Stimulated activated CD4-positive, alpha-beta T cell treated with anti-CD3 and anti-CD28 coated beads, Interleukin-2, amount 100 ng/mL, for 24 hours (primary cell): ENCODE measurements around the gene GPR35.

ENCODE experiments used
- DNase-seq, 2 donors: peaks; one replicate each; pipeline ENCODE4 v3.0.0-alpha.2; 2020

Gene GPR35, protein sequence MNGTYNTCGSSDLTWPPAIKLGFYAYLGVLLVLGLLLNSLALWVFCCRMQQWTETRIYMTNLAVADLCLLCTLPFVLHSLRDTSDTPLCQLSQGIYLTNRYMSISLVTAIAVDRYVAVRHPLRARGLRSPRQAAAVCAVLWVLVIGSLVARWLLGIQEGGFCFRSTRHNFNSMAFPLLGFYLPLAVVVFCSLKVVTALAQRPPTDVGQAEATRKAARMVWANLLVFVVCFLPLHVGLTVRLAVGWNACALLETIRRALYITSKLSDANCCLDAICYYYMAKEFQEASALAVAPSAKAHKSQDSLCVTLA

DNA sequence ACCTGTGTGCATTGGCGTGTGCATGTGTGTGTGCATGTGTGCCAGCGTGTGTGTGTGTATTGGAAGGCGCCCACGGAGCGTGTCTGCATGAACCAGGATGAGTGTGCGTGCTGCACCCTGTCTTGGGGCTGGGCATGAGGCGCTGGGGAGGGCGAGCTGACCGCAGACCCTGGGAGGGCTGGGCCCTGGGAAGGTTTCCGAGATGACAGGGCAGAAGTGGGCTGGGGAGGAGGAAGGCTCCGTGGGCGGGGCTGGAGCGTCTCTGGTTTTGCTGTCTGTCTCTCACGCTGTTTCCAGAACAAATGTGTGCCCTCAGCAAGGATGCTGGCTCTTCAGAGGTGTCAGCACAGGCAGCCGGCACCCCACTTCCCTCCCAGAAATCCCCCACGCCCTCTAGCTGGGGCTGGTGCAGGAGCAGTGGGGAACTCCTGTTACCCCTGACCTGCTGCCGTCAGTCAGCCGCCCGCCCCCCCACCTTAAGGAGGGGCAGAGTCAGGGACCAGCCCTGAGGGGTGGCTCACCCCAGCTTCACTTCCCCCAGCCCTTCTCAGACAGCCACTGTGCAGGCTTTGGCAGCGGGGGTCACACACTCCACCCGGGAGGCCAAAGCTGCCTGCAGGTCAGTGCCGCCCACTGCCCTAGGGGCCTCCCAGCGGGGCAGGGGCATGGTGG, at the start of gene GPR35:
GPR35 (plus strand) TSS at position 531 of the 672 bp plus-strand sequence. CDS start 4,473 bp downstream, outside the sequence.
- peak; percentile 67 to 83 for DNase-seq

DNA sequence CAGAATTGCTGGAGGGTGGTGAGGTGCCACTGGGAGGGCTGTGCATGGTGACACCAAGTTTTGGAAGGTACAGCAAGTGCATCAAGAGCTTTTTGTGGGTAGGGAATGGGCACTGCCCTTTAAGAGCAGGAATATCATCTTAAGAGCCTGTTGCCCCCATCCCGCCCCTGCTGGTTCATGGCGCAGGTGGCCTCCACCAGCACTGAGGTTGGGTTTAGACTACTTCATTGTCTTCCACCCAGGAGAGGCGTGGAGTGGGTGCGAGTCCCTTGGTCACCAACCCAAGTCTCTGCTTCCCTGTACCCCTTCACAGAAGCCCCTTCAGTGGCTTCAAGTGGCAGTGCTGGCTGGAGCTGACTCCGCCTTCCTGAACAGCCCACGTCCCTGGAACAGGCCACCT, 49.2 kb upstream of the GPR35 start:
- DNase-seq: no peak

- DNase-seq: no peak
Observed at GRCh38 chr2:240576436-240577205, 48.7 kb upstream of the GPR35 start.

GRCh38 chr2:240577281-240578109, 47.8 kb upstream of the GPR35 start:
- no peak for DNase-seq

GRCh38 chr2:240578110-240578450, 47.2 kb upstream of the GPR35 start:
- DNase-seq: no peak

- no peak for DNase-seq
Observed at GRCh38 chr2:240578488-240578887, 46.8 kb upstream of the GPR35 start.

DNA sequence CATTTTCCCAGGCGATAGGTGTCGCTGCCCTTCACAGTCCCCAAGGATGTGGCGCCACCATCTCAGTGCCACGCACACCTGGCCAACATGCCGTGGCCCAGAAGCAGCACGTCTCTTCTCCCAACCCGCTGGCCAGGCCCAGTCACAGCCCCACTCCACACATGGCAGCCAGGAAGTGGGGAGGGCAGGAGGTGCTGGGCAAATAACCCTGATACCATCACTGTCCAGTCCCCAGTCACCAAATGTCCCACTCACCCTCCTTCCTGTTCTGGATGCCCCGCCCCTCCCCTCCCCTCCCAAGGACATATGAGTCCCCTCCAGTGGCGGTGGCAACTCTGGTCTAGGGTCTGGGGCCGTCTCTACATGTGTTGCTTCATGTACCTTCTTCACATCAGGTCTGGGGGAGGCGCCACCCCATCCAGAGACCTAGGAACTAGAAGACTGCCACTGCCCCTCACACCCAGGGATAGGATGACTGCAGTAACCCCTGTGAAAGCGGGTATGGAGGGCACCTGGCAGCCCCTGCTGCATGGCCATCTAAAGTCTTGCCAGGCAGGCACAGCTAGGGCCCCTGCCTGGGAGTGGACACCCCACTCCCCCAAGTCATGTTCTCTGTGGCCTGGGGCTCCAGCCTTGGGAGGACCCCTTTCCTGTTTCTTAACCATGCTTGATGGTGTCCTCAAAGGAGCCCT, 46.1 kb upstream of the GPR35 start:
- no peak for DNase-seq

DNA sequence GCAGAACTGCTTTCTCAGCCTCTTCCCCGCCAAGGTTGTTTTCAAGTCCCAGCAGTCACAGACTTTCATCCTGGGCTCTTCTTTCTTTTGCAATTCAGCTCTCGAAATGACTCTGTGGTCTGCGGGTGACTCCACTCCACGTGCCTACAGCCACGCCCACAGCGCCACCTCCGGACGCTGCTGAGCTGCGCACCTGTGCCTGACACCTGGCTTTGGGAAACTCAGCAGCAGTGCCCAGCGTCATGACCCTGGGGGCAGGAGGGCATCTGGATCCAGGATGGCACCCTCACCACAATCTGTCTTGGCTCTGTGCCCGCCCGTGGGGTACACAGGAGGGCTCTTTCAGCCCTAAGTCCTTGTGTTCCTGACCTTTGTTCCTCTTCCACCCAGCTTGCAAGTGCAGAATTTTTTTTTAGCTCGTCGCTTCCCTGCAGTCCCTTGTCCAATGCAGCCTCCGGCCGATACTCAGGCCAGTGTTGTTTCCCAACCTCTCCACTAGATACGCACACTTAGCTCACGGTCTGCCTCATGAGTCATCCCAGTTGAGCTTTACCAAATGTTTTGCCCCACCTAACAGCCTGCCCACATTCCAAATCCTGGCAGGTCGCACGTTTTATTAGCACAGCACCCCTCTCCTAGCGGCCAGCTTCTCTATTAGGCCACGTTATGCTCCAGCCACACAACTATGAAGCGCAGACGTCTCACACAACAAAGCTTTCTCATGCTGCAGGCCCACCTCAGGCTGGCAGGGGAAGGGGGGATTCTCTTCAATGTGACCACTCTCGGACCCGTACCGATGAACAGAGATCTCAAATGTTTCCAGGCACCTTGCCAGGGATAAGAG, 45.3 kb upstream of the GPR35 start:
- peak; percentile 78 to 80 for DNase-seq

GRCh38 chr2:240581811-240582210, 43.5 kb upstream of the GPR35 start:
- no peak for DNase-seq

- no peak for DNase-seq
Observed at GRCh38 chr2:240582781-240583180, 42.5 kb upstream of the GPR35 start.

DNA sequence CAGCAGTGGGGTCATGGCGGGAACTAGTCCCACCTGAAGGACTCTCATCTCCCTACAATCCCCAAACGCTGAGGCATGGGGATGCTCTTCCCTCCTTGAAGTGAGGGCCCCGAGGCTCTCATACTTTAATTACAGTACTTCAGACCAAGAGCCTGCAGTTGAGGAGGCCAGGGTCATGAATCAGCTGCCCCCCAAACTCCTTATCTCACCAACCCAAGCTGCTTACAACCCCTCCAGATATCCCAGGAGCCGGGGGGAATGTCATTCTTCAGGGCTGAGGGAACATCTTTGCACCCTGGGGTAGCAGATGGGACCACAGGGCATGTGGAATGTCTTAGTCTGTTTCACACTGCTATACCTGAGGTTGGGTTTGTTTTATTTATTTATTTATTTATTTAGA, 41.5 kb upstream of the GPR35 start:
- no peak for DNase-seq

DNA sequence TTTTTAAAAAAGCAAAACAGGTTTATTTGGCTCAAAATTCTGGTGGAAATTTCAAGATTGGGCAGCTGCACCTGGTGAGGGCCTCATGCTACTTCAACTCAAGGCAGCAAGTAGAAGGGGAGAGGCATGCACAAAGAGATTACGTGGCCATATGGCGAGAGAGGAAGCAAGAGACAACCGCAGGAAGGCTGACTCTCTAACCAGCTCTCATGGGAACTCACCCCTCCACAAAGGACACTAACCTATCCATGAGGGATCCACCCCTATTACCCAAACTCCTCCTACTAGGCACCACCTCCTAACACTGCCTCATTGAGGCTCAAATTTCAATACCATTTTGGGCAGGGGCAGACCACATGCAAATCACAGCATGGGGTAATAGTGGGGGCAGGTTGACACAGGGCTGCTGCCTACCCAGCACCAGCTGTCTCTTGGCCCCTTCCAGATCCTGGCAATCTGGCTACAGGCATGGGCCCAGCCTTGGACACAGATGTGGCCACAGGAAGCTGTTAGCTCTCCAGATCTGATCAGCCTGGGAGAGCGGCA, 40.7 kb upstream of the GPR35 start:
- DNase-seq: no peak

GRCh38 chr2:240585101-240585500, 40.2 kb upstream of the GPR35 start:
- DNase-seq: no peak

DNA sequence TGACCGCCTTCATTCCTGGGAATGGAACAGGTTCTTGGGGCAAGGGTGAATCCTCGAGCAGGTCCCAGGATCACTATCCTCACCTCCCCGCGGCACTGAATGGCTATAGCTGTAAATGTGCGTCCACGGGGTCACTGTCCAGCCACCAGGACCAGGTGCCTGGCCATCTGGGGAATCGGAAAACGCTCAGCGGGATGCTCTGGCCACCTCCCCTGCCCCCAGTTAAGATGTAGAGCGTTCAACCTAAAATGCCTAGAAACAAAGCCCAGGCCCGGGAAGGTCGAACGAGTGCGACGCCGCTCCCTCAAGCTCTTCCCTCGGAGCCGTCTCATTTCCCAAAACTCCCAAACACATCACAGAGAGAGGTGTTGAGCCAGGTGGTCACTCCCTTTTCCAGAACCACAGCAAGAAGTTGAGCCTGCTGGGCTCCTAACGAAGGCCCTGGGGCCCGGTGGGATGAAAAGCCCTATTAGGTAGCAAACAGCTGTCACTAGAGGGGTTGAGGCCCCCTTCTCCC, 39.5 kb upstream of the GPR35 start:
- no peak for DNase-seq

DNA sequence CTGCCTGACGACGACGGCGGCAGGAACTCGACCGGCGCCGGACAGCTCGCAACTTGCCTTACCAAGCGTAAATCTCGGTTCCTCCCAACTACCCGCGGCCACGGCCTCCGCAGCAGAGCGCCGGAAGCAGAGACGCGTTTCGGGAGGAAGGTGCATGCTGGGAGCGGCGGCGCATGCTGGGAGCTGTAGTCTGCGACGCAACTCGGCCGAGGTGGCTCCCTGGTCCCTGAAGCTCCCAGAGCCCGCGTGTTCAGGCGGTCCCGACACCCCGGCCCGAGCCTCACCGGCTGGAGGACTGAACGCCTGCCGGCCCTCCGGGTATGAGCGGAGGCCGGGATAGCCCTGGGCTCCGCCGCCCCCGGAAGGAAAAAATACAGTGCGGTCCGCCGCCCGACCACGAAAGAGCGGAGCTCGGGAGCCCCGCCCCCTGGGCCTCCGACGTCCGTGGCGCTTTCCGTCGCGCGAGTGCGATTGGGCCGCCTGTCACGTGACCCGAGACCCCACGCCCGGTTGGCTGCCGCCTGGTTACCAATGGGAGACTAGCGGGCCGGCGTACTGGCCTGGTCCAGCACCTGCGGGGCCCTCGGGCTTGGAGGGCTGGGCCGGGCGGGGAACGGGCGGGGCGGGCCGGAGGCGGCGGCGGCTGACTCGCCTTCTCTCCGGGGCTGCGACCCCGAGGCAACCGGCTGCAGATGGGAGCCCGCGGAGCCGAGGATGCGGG, 38.9 kb upstream of the GPR35 start, which contains the start of gene CAPN10:
CAPN10 (plus strand) TSS at position 537 of the 721 bp plus-strand sequence; CDS start at position 715, 178 bp downstream.
- DNase-seq: peak; percentile 96 to 97

DNA sequence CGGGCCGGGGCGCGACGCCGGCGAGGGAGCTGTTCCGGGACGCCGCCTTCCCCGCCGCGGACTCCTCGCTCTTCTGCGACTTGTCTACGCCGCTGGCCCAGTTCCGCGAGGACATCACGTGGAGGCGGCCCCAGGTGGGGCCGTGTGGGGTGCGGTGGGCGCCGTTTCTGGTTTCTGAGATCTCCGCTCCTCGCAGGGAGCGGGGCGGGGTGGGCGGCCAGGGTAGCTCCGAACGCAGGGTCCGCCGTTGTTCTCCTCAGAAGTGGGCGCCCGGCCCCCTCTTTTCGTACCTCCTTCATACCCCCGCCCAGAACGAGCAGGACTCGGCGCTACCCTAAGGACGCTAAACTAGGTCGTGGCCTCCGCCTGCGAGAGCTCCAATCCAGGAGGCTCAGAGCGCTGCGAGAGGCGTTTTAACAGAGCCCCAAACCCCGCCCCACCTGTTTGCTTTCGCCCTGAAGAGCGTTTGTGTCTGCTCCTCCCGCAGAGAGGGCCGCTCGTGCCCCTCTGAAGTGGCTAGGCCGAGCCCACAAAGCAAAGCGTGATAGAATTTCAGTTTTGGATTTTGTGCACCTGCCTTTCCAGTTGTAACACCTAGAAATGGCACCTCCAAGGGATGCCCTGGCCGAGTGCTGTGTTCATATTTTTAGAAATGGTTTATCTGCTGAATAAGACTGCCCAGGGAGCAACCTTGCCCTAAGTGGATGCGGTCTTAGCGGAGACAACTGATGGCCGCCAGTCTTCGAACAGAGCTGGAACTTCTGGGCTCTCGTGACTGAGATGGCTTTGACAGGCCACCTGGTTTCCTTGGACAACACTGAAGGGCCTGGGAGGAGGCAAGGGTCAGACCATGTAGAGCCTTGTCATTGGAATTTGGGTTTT, 38.1 kb upstream of the GPR35 start:
- peak; percentile 60 to 68 for DNase-seq

- no peak for DNase-seq
Observed at GRCh38 chr2:240588006-240588655, 37.1 kb upstream of the GPR35 start.

- DNase-seq: no peak
Observed at GRCh38 chr2:240588669-240589068, 36.6 kb upstream of the GPR35 start.
